SKM-1 treated with dmso at 0.1 percent for 144 hours (cell line): ENCODE results near the gene POLR2L.

Source experiments
- DNase-seq: peaks from one replicate; lab custom pipeline; 2025; ENCODE audit not compliant: unreplicated experiment; lab: John Stamatoyannopoulos, UW

The POLR2L gene

GRCh38 chr11:839875-840617 lies 2.3 kb downstream of the POLR2L start:
- peak; percentile 45 for DNase-seq

GRCh38 chr11:839280-839623 lies 3.1 kb downstream of the POLR2L start:
- no peak for DNase-seq

GRCh38 chr11:838441-839279 lies 3.7 kb downstream of the POLR2L start:
- DNase-seq: no peak

GRCh38 chr11:837990-838307 lies 4.4 kb downstream of the POLR2L start:
- DNase-seq: no peak

GRCh38 chr11:837189-837989 lies 4.9 kb downstream of the POLR2L start:
- DNase-seq: no peak

- no peak for DNase-seq
Observed at GRCh38 chr11:836700-837099, 5.6 kb downstream of the POLR2L start.

- no peak for DNase-seq
Observed at GRCh38 chr11:836274-836673, 6.1 kb downstream of the POLR2L start.

GRCh38 chr11:834371-835316 lies 7.7 kb downstream of the POLR2L start:
- no peak for DNase-seq

GRCh38 chr11:833849-834311 lies 8.4 kb downstream of the POLR2L start:
- no peak for DNase-seq

- no peak for DNase-seq
Observed at GRCh38 chr11:833114-833791, 9.1 kb downstream of the POLR2L start.

- DNase-seq: no peak
Observed at GRCh38 chr11:832529-833113, 9.7 kb downstream of the POLR2L start, which contains the start of gene CD151. TSS of gene CD151 (plus strand) at chr11:832952. CDS start at chr11:836070, 3,118 bp downstream.

- no peak for DNase-seq
Observed at GRCh38 chr11:831961-832528, 10.3 kb downstream of the POLR2L start.

- no peak for DNase-seq
Observed at GRCh38 chr11:831118-831864, 11.0 kb downstream of the POLR2L start.

GRCh38 chr11:830295-831117 lies 11.8 kb downstream of the POLR2L start:
- no peak for DNase-seq

- DNase-seq: no peak
Observed at GRCh38 chr11:829847-830294, 12.5 kb downstream of the POLR2L start.

- no peak for DNase-seq
Observed at GRCh38 chr11:829176-829846, 13.0 kb downstream of the POLR2L start.
